Neutrophil (primary cell): ENCODE data around the gene RPP30.

Source experiments
- H3K27ac ChIP-seq: fragments of 200-600 bp; sonication (generic); 2 replicates; pipeline ENCODE4 v1.5.1; 2016; ENCODE audit warnings: mild to moderate bottlenecking, moderate library complexity
- H3K27me3 ChIP-seq: fragments of 200-600 bp; sonication (generic); 2 replicates; pipeline ENCODE4 v1.6.0; 2016; ENCODE audit warnings: mild to moderate bottlenecking
- H3K36me3 ChIP-seq: fragments of 200-600 bp; sonication (generic); 2 replicates; pipeline ENCODE4 v1.5.1; 2017
- H3K4me1 ChIP-seq, 2 experiments: fragments of 200-600 bp in 1 of 2; sonication (generic) in 1 of 2; 1 replicate in 1 of 2; 2 replicates in 1 of 2; pipeline versions ENCODE4 v1.5.1 to v1.6.1; 2013 to 2016; ENCODE audit warnings: low read depth in 1 of 2, low read length in 1 of 2, mild to moderate bottlenecking in 1 of 2, moderate library complexity in 1 of 2; ENCODE audit not compliant: control insufficient read depth in 1 of 2, insufficient read depth in 1 of 2
- H3K4me3 ChIP-seq, 2 experiments: fragments of 200-600 bp in 1 of 2; sonication (generic) in 1 of 2; 1 replicate in 1 of 2; 2 replicates in 1 of 2; pipeline ENCODE4 v1.5.1; 2013 to 2016; ENCODE audit warnings: low read depth in 1 of 2, low read length in 1 of 2, mild to moderate bottlenecking in 1 of 2, moderate library complexity in 1 of 2
- H3K9me3 ChIP-seq: fragments of 200-600 bp; sonication (generic); 2 replicates; pipeline ENCODE4 v1.5.1; 2016
- TF ChIP-seq, protein P1 (sequence below): fragments of 200-600 bp; sonication (generic); IDR thresholded peaks from 2 replicates; pipeline ENCODE4 v1.5.1; 2016; ENCODE audit warnings: antibody characterized with exemption

The RPP30 gene

DNA sequence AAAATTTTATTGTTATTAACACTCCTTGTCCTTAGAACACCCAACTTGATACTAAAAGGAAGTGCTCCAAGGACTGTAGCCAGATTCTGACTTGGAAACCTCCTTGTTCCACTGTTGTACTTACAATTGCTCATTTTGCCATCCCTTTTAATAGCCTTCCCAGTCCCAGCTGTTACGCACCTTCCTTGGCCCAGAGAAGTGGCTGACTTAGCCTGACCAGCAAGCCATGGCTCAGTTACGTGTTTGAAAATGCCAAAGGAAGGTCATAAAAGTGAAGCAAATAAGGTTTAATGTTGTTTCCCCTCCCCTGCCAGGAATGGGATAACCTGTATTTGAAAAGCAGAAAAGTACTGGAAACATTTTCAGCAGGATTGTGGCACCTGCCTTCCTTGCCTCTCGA, 52.8 kb downstream of the RPP30 start:
- Histone ChIP-seq H3K36me3 (no peaks in the 10 kb centered on the region), H3K4me1 (no peaks in the 10 kb centered on the region), H3K27me3 (peaks cover 9% of the 10 kb centered on the region), H3K27ac (no peak overlapping the region), H3K4me3 (no peak overlapping the region), H3K9me3 (no peaks in the 10 kb centered on the region)
- TF ChIP-seq, protein P1, sequence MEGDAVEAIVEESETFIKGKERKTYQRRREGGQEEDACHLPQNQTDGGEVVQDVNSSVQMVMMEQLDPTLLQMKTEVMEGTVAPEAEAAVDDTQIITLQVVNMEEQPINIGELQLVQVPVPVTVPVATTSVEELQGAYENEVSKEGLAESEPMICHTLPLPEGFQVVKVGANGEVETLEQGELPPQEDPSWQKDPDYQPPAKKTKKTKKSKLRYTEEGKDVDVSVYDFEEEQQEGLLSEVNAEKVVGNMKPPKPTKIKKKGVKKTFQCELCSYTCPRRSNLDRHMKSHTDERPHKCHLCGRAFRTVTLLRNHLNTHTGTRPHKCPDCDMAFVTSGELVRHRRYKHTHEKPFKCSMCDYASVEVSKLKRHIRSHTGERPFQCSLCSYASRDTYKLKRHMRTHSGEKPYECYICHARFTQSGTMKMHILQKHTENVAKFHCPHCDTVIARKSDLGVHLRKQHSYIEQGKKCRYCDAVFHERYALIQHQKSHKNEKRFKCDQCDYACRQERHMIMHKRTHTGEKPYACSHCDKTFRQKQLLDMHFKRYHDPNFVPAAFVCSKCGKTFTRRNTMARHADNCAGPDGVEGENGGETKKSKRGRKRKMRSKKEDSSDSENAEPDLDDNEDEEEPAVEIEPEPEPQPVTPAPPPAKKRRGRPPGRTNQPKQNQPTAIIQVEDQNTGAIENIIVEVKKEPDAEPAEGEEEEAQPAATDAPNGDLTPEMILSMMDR: no peak

DNA sequence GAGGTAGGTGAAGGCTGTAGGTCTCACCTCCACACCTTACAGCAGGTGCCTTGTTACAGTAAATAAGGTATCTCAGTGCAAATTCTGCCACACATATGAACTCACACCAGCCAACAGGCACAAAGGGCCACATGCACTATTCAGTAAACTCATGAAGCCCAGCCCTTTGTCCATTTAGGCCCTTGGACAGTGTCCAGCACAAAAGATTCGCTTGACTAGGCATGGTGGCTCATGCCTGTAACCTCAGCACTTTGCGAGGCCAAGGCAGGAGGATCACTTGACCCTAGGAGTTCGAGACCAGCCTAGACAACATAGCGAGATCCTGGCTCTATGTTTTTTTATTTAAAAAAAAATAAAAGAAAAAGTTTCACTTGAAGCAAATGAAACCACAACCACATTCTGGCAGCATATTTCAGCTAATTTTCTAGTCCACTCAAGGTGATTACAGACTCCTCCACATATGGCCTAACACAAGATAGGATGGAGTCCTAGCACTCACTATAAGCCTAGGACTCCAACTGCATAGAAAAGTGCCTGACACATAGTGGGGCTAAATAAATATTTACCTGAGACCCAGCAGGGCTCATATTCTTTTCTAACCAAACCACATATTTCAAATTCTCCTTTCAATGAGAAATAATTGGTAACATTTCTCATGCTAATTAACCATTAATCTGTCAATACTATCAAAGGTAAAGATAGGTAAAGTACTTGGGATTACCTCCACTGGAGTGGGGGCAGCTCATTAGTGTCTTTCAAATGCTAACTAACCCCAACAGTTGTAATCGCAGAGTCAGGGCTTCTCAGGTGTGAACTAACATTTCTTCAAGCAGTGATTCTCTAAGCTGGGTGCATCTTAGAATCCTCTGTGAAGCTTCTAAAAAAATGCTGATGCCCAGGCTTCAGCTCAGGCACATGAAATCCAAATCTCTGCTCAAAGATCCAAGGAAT, 53.6 kb downstream of the RPP30 start:
- Histone ChIP-seq H3K36me3 (no peaks in the 10 kb centered on the region), H3K27me3 (peaks cover 9% of the 10 kb centered on the region), H3K9me3 (no peaks in the 10 kb centered on the region), H3K27ac (no peak overlapping the region), H3K4me1 (no peaks in the 10 kb centered on the region), H3K4me3 (no peak overlapping the region)
- TF ChIP-seq, protein P1: no peak

DNA sequence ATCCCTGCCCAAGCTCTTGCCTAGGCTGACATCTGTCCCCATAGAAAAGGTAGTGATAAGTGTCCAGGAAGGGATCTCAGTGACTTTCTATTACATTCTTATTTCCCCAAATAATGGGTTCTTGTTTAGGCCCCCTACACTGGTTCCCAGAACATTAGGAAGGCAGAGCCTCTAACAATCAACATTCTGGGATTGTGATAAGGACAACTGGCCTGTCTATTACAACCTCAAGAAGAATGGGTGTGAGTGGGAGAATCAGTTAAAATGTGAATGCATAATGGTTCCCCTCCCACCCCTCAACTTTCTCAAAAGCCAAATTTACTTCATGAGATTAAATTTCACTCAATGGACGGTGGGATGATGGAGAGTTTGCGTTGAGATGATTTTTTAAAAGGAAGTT, 55.5 kb downstream of the RPP30 start:
- TF ChIP-seq, protein P1: no peak
- H3K27me3 ChIP-seq: peaks cover 9% of the 10 kb centered on the region
- no peak overlapping the region for H3K27ac ChIP-seq

DNA sequence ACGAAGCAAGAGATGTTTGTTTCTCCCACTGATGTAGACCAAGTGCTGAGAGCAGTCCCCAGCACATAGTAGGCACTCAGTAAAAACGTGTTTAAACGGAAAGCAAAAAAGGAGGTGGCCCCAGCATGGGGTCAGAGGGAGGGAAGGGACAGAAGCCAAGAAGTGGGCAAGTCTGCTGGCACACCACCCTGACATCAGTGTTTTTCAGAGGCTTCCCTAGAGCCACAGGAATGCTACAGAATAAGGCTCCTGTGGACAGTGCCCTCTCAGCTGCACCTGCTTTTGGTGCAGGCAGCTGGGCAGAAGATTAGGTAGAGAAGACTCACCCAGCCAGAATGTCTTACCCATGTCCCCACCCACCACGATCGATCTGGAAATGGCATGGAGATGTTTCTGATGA, 57.4 kb downstream of the RPP30 start:
- Histone ChIP-seq H3K27ac (no peak overlapping the region), H3K27me3 (peaks cover 6% of the 10 kb centered on the region), H3K9me3 (no peaks in the 10 kb centered on the region), H3K4me1 (no peaks in the 10 kb centered on the region), H3K4me3 (no peak overlapping the region), H3K36me3 (no peaks in the 10 kb centered on the region)
- TF ChIP-seq, protein P1: no peak

More for the DNA sequence above, 55.5 kb downstream of the RPP30 start:
- Histone ChIP-seq H3K4me1 (no peaks in the 10 kb centered on the region), H3K4me3 (no peak overlapping the region), H3K9me3 (no peaks in the 10 kb centered on the region), H3K36me3 (no peaks in the 10 kb centered on the region)

DNA sequence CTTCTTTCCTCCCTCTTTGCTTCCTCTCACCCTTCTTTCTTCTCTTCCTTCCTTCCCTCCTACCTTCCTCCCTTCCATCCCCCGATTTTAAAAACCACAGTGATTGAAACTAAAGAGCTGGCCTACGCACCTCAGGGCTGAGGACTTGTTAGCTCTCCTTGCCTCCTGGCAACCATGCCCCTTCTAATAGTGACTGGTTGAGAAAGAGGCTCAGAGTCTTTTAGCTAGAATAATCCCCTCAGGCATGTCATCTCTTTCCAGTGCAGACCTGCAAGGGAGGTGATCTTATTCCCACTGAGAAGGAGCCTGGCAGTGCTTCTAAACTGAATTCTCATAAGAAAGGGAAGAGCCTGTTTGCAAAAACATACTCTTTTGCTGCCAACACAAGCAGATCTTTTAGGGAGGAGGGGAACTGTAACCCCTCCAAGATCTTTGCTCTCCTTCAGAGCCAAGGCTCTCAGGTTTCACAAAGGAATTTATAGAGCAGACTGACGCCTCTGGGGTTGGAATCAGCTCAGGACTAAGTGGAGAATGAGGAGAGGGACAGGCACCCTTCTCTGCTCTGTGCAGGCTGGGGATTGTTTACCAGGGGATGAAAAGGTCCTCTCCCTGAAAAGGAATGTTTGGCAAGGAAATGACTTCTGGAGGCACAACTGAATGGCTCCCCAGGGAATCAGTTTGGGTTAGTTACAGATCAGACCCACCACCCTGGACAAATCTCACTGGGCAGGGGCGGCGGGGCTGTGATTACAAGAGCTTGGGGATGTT, 58.5 kb downstream of the RPP30 start:
- TF ChIP-seq, protein P1: no peak

More for the DNA sequence above, 58.5 kb downstream of the RPP30 start:
- Histone ChIP-seq H3K27ac (no peak overlapping the region), H3K4me3 (no peak overlapping the region), H3K36me3 (no peaks in the 10 kb centered on the region), H3K9me3 (no peaks in the 10 kb centered on the region), H3K27me3 (peaks cover 6% of the 10 kb centered on the region), H3K4me1 (no peaks in the 10 kb centered on the region)
